CD14-positive monocyte (primary cell): ENCODE data around the gene SPATA45. TPM values are rescaled to one million over a fixed set of nuclear protein-coding genes. Genes with fewer than 3 reads are reported as not detected.

Source experiments
- DNase-seq, 3 donors: peaks; one replicate each; pipeline ENCODE4 v3.0.0-alpha.2; 2011 to 2022
- H2AFZ ChIP-seq: 2 replicates; pipeline ENCODE4 v1.6.0; 2012; ENCODE audit warnings: mild to moderate bottlenecking, low read depth, low read length, inconsistent platforms; ENCODE audit not compliant: insufficient read depth, poor library complexity, severe bottlenecking
- H3K27ac ChIP-seq, 2 donors: 1 replicate in 1 of 2; 2 replicates in 1 of 2; pipeline ENCODE4 v1.5.1; 2012 to 2013; ENCODE audit warnings: low read length in 2 of 2, control low read depth in 1 of 2, inconsistent platforms in 1 of 2, low read depth in 1 of 2, mild to moderate bottlenecking in 1 of 2
- H3K27me3 ChIP-seq, 2 donors: one replicate each; pipeline versions ENCODE4 v1.6.0 to v1.6.1; 2011 to 2013; ENCODE audit warnings: low read length in 2 of 2; ENCODE audit not compliant: control insufficient read depth in 2 of 2, insufficient read depth in 2 of 2
- H3K36me3 ChIP-seq, 2 donors: replicated peaks in 1 of 2; 1 replicate in 1 of 2; 2 replicates in 1 of 2; pipeline versions ENCODE4 v1.5.1 to v1.6.1; 2012 to 2013; ENCODE audit warnings: low read length in 2 of 2, control low read depth in 1 of 2, inconsistent platforms in 1 of 2, mild to moderate bottlenecking in 1 of 2; ENCODE audit not compliant: insufficient read depth in 2 of 2, control insufficient read depth in 1 of 2
- H3K4me1 ChIP-seq, 2 donors: 1 replicate in 1 of 2; 2 replicates in 1 of 2; pipeline versions ENCODE4 v1.5.1 to v1.6.1; 2012 to 2013; ENCODE audit warnings: low read length in 2 of 2, control low read depth in 1 of 2, inconsistent platforms in 1 of 2, mild to moderate bottlenecking in 1 of 2, moderate library complexity in 1 of 2; ENCODE audit not compliant: insufficient read depth in 2 of 2, control insufficient read depth in 1 of 2
- H3K4me2 ChIP-seq: replicated peaks from 2 replicates; pipeline ENCODE3; 2012; ENCODE audit warnings: low read length, moderate library complexity, mild to moderate bottlenecking; ENCODE audit not compliant: poor library complexity, severe bottlenecking; ENCODE audit errors: extremely low read depth
- H3K4me3 ChIP-seq, 3 experiments: fragments of 200-600 bp in 1 of 3; sonication (generic) in 1 of 3; replicated peaks in 1 of 3; 1 replicate in 2 of 3; 2 replicates in 1 of 3; pipeline ENCODE4 v1.5.1; 2011 to 2013; ENCODE audit warnings: low read length in 3 of 3, mild to moderate bottlenecking in 3 of 3, control low read depth in 2 of 3, low read depth in 2 of 3, inconsistent platforms in 1 of 3, moderate library complexity in 1 of 3
- H3K79me2 ChIP-seq: 2 replicates; pipeline ENCODE4 v1.6.0; 2012; ENCODE audit warnings: mild to moderate bottlenecking, control low read depth, inconsistent platforms, low read length, moderate library complexity; ENCODE audit not compliant: insufficient read depth
- H3K9ac ChIP-seq: 2 replicates; pipeline ENCODE4 v1.6.0; 2017; ENCODE audit warnings: low read length, mild to moderate bottlenecking; ENCODE audit not compliant: insufficient read depth, poor library complexity, severe bottlenecking
- H3K9me3 ChIP-seq, 2 donors: replicated peaks in 1 of 2; 1 replicate in 1 of 2; 2 replicates in 1 of 2; pipeline versions ENCODE4 v1.5.1 to v1.6.1; 2012 to 2013; ENCODE audit warnings: low read length in 2 of 2, control low read depth in 1 of 2; ENCODE audit not compliant: control insufficient read depth in 1 of 2, insufficient read depth in 1 of 2
- H4K20me1 ChIP-seq: 2 replicates; pipeline ENCODE4 v1.6.0; 2012; ENCODE audit warnings: mild to moderate bottlenecking, low read length, control low read depth, moderate library complexity; ENCODE audit not compliant: insufficient read depth
- H3K27ac Mint-ChIP-seq, 7 donors: one replicate each; pipeline ENCODE4 v1.8.0; 2020; ENCODE audit warnings: mild to moderate bottlenecking in 7 of 7, mixed read lengths in 7 of 7, moderate library complexity in 6 of 7, inconsistent platforms in 2 of 7
- H3K27me3 Mint-ChIP-seq, 3 donors: one replicate each; pipeline ENCODE4 v1.8.0; 2021 to 2022; ENCODE audit warnings: low read depth in 3 of 3, mild to moderate bottlenecking in 3 of 3, mixed read lengths in 3 of 3, moderate library complexity in 3 of 3, inconsistent platforms in 1 of 3
- H3K36me3 Mint-ChIP-seq, 2 donors: one replicate each; pipeline ENCODE4 v1.8.0; 2020; ENCODE audit warnings: mixed read lengths in 2 of 2, inconsistent platforms in 1 of 2, mild to moderate bottlenecking in 1 of 2
- H3K4me1 Mint-ChIP-seq: one replicate; pipeline ENCODE4 v1.8.0; 2020; ENCODE audit warnings: mild to moderate bottlenecking, mixed read lengths
- H3K4me3 Mint-ChIP-seq, 2 donors: one replicate each; pipeline ENCODE4 v1.8.0; 2020; ENCODE audit warnings: mild to moderate bottlenecking in 2 of 2, mixed read lengths in 2 of 2, moderate library complexity in 1 of 2
- H3K9me3 Mint-ChIP-seq, 7 donors: one replicate each; pipeline ENCODE4 v1.8.0; 2020 to 2022; ENCODE audit warnings: mixed read lengths in 7 of 7, mild to moderate bottlenecking in 6 of 7, moderate library complexity in 6 of 7, inconsistent platforms in 2 of 7
- WGBS: methylation state at CpG from one replicate; pipeline ENCODE4 v1.1.5; 2013; ENCODE audit warnings: missing lambda C conversion rate; ENCODE audit not compliant: insufficient coverage; 5-methylcytosine and 5-hydroxymethylcytosine counted together
- intact Hi-C, 2 donors: fragments of 100-400 bp; cut with micrococcal nuclease; formaldehyde crosslinking; loops; one replicate each; pipeline versions ENCODE4 v1.15.0 to v1.15.1; 2023
- polyA plus RNA-seq, 3 donors: library from polyadenylated mRNA; depleted of rRNA in 1 of 3; unstranded in 2 of 3; stranded (reverse) in 1 of 3; fragments of 300-500 nt in 2 of 3; fragments of >200 nt in 1 of 3; fragmentation: Illumina TruSeq in 2 of 3; gene quantifications; 1 replicate in 2 of 3; 2 replicates in 1 of 3; pipeline ENCODE4 v1.2.3, GENCODE V29; 2012 to 2021
- TF ChIP-seq, protein P1 (sequence below): fragments of 200-600 bp; IDR thresholded peaks from one replicate; pipeline ENCODE4 v1.8.0; 2022; ENCODE audit warnings: antibody characterized with exemption, mild to moderate bottlenecking

The SPATA45 gene
- polyA plus RNA-seq, 3 donors, result 0.29 TPM; not detected in 2

DNA sequence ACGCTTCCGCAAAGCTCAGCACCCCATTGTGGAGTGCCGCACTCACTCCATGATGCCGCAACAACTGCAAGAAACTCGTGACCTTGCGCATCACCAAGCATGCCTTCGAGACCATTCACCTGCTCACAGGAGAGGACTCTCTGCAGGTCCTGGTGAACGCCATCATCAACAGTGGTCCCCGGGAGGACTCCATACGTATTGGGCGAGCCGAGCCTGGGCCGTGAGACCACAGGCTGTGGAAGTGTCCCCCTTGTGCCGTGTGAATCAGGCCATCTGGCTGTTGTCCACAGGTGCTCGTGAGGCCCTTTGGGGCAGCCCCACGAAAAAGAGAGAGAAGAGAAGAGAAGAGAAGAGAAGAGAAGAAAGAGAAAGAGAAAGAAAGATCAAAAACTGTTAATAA is 23.2 kb downstream of the SPATA45 start:
- Mint-ChIP-seq H3K4me3 (no peak overlapping the region), H3K36me3 (peaks cover 2% of the 10 kb centered on the region in 2 donors), H3K4me1 (peaks cover 17% of the 10 kb centered on the region), H3K27me3 (peaks cover 0 to 2% (median 1%) of the 10 kb centered on the region in 3 donors), H3K9me3 (peaks cover 26 to 43% (median 37%) of the 10 kb centered on the region in 7 donors), H3K27ac (no peak overlapping the region)
- peaks cover 28 to 31% of the 10 kb centered on the region in 2 donors for H3K9me3 ChIP-seq
- H3K36me3 ChIP-seq, result no peaks in the 10 kb centered on the region
- 100% methylated on average over 14 of the region's 16 CpGs for WGBS
- H3K4me3 ChIP-seq, result no peak overlapping the region
- H3K79me2 ChIP-seq, result no peaks in the 10 kb centered on the region
- no peaks in the 10 kb centered on the region for H3K27me3 ChIP-seq
- intact Hi-C loops, result no loop called here
- H4K20me1 ChIP-seq, result no peaks in the 10 kb centered on the region
- H2AFZ ChIP-seq, result no peak overlapping the region
- H3K4me2 ChIP-seq, result no peak overlapping the region
- TF ChIP-seq, protein P1, sequence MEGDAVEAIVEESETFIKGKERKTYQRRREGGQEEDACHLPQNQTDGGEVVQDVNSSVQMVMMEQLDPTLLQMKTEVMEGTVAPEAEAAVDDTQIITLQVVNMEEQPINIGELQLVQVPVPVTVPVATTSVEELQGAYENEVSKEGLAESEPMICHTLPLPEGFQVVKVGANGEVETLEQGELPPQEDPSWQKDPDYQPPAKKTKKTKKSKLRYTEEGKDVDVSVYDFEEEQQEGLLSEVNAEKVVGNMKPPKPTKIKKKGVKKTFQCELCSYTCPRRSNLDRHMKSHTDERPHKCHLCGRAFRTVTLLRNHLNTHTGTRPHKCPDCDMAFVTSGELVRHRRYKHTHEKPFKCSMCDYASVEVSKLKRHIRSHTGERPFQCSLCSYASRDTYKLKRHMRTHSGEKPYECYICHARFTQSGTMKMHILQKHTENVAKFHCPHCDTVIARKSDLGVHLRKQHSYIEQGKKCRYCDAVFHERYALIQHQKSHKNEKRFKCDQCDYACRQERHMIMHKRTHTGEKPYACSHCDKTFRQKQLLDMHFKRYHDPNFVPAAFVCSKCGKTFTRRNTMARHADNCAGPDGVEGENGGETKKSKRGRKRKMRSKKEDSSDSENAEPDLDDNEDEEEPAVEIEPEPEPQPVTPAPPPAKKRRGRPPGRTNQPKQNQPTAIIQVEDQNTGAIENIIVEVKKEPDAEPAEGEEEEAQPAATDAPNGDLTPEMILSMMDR, result no peak
- no peak for DNase-seq
- H3K9ac ChIP-seq, result no peak overlapping the region
- no peak overlapping the region for H3K27ac ChIP-seq
- H3K4me1 ChIP-seq, result peaks cover 14% of the 10 kb centered on the region in 2 donors

DNA sequence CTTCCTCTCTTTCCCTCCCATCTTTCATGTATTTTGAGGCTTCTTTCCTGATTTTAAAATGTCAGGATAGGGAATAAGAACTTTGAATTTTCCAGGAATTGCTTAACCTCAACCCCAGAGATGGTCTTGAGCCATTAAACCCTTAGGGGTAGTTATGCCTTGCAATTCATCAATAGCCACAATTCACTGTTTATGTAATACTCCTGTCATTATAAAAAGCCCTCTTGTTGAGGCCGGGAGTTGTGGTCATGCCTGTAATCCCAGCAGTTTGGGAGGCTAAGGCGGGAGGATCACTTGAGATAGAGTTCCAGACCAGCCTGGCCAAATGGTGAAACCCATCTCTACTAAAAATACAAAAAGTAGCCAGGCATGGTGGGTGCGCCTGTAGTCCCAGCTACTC is 24.5 kb downstream of the SPATA45 start:
- Histone ChIP-seq H3K9me3 (peaks cover 28 to 31% of the 10 kb centered on the region in 2 donors), H3K79me2 (no peaks in the 10 kb centered on the region), H3K27ac (no peak overlapping the region), H2AFZ (no peak overlapping the region), H3K4me2 (no peak overlapping the region), H3K4me1 (peaks cover 18 to 19% of the 10 kb centered on the region in 2 donors), H3K4me3 (no peak overlapping the region), H3K36me3 (no peaks in the 10 kb centered on the region), H3K27me3 (no peaks in the 10 kb centered on the region), H3K9ac (no peak overlapping the region), H4K20me1 (no peaks in the 10 kb centered on the region)
- WGBS, result 100% methylated on average over 2 of the region's 3 CpGs
- H3K4me1 Mint-ChIP-seq, result peaks cover 22% of the 10 kb centered on the region
- H3K4me3 Mint-ChIP-seq, result no peak overlapping the region
- no peak for DNase-seq
- H3K36me3 Mint-ChIP-seq, result peaks cover 2% of the 10 kb centered on the region in 2 donors
- intact Hi-C loops, result no loop called here
- peaks cover 26 to 43% (median 36%) of the 10 kb centered on the region in 7 donors for H3K9me3 Mint-ChIP-seq
- H3K27me3 Mint-ChIP-seq, result peaks cover 0 to 2% (median 1%) of the 10 kb centered on the region in 3 donors
- TF ChIP-seq, protein P1, result no peak
- no peak overlapping the region for H3K27ac Mint-ChIP-seq
